Neural progenitor cell (in vitro differentiated cells): ENCODE results near the gene FBXL5.

Experiments used
- CTCF ChIP-seq: fragments of 200-600 bp; sonication (generic); IDR thresholded peaks from 2 replicates; pipeline ENCODE4 v1.5.1; 2017; ENCODE audit warnings: antibody characterized with exemption, mild to moderate bottlenecking
- EZH2 ChIP-seq: fragments of 200-600 bp; sonication (generic); IDR thresholded peaks from 2 replicates; pipeline ENCODE4 v1.6.1; 2017; ENCODE audit warnings: antibody characterized with exemption, mild to moderate bottlenecking, moderate library complexity

- TF ChIP-seq CTCF (no peak), EZH2 (no peak)
Observed at GRCh38 chr4:15659768-15660570, 4.8 kb upstream of the FBXL5 start.
